Measurements from ENCODE around the gene C5orf63.

Gene C5orf63

GRCh38 chr5:127085796-127086195 is 12.5 kb upstream of the C5orf63 start:
- TF ChIP-seq GABPA (IDR thresholded peaks at IDR 0.05; ENCODE audit: low read depth): no peak
- TF ChIP-seq SPI1 (IDR thresholded peaks at IDR 0.05; ENCODE audit: borderline replicate concordance, low read depth): no peak
- no peak for TF ChIP-seq CTCF (IDR thresholded peaks at IDR 0.05; ENCODE audit: insufficient read depth, low read length)
- TF ChIP-seq POLR2AphosphoS5 (IDR thresholded peaks at IDR 0.05; ENCODE audit: low read depth): no peak
- no peak for TF ChIP-seq REST (IDR thresholded peaks at IDR 0.05; ENCODE audit: insufficient replicate concordance, low read depth)
- Histone ChIP-seq H3K27me3 (ENCODE audit: insufficient read depth, poor library complexity, severe bottlenecking) (no peaks in the 10 kb centered on the region), H3K27ac (replicated peaks) (no peak overlapping the region), H3K4me3 (replicated peaks; ENCODE audit: insufficient read depth, low read length) (no peak overlapping the region)
- DNase-seq (ENCODE audit: low read depth in 1 of 2, low spot score in 1 of 2): no peak

- Histone ChIP-seq H3K27me3 (ENCODE audit: insufficient read depth, poor library complexity, severe bottlenecking) (no peaks in the 10 kb centered on the region), H3K27ac (replicated peaks) (no peak overlapping the region), H3K4me3 (replicated peaks; ENCODE audit: insufficient read depth, low read length) (no peak overlapping the region)
- TF ChIP-seq SPI1 (IDR thresholded peaks at IDR 0.05; ENCODE audit: borderline replicate concordance, low read depth): no peak
- no peak for TF ChIP-seq POLR2AphosphoS5 (IDR thresholded peaks at IDR 0.05; ENCODE audit: low read depth)
- no peak for TF ChIP-seq CTCF (IDR thresholded peaks at IDR 0.05; ENCODE audit: insufficient read depth, low read length)
- TF ChIP-seq GABPA (IDR thresholded peaks at IDR 0.05; ENCODE audit: low read depth): no peak
- TF ChIP-seq REST (IDR thresholded peaks at IDR 0.05; ENCODE audit: insufficient replicate concordance, low read depth): no peak
- no peak for DNase-seq (ENCODE audit: low read depth in 1 of 2, low spot score in 1 of 2)
Observed at GRCh38 chr5:127085371-127085770, 12.1 kb upstream of the C5orf63 start.

- Histone ChIP-seq H3K4me3 (replicated peaks; ENCODE audit: insufficient read depth, low read length) (no peak overlapping the region), H3K27ac (replicated peaks) (no peak overlapping the region), H3K27me3 (ENCODE audit: insufficient read depth, poor library complexity, severe bottlenecking) (no peaks in the 10 kb centered on the region)
- no peak for TF ChIP-seq GABPA (IDR thresholded peaks at IDR 0.05; ENCODE audit: low read depth)
- TF ChIP-seq SPI1 (IDR thresholded peaks at IDR 0.05; ENCODE audit: borderline replicate concordance, low read depth): peak; percentile 52; the same call in 1 of the 2 replicates
- DNase-seq (ENCODE audit: low read depth in 1 of 2, low spot score in 1 of 2): peak in 1 of 2 experiments; percentile 5
Observed at GRCh38 chr5:127084656-127085055, 11.4 kb upstream of the C5orf63 start.

- Histone ChIP-seq H3K27ac (replicated peaks) (no peak overlapping the region), H3K4me3 (replicated peaks; ENCODE audit: insufficient read depth, low read length) (no peak overlapping the region), H3K27me3 (ENCODE audit: insufficient read depth, poor library complexity, severe bottlenecking) (no peaks in the 10 kb centered on the region)
- TF ChIP-seq POLR2AphosphoS5 (IDR thresholded peaks at IDR 0.05; ENCODE audit: low read depth) (no peak), CTCF (IDR thresholded peaks at IDR 0.05; ENCODE audit: insufficient read depth, low read length) (no peak), REST (IDR thresholded peaks at IDR 0.05; ENCODE audit: insufficient replicate concordance, low read depth) (no peak), SPI1 (IDR thresholded peaks at IDR 0.05; ENCODE audit: borderline replicate concordance, low read depth) (no peak), GABPA (IDR thresholded peaks at IDR 0.05; ENCODE audit: low read depth) (no peak)
- no peak for DNase-seq (ENCODE audit: low read depth in 1 of 2, low spot score in 1 of 2)
Observed at GRCh38 chr5:127083711-127084110, 10.4 kb upstream of the C5orf63 start.

Data from HL-60 (cell line).